ENCODE measurements around the gene PARPBP.
"Not testable (repeated sequence)": the region's sequence is repeated elsewhere in the genome, so short reads cannot be mapped to it uniquely, and the experiment has no call there.

The PARPBP gene, protein sequence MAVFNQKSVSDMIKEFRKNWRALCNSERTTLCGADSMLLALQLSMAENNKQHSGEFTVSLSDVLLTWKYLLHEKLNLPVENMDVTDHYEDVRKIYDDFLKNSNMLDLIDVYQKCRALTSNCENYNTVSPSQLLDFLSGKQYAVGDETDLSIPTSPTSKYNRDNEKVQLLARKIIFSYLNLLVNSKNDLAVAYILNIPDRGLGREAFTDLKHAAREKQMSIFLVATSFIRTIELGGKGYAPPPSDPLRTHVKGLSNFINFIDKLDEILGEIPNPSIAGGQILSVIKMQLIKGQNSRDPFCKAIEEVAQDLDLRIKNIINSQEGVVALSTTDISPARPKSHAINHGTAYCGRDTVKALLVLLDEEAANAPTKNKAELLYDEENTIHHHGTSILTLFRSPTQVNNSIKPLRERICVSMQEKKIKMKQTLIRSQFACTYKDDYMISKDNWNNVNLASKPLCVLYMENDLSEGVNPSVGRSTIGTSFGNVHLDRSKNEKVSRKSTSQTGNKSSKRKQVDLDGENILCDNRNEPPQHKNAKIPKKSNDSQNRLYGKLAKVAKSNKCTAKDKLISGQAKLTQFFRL

DNA sequence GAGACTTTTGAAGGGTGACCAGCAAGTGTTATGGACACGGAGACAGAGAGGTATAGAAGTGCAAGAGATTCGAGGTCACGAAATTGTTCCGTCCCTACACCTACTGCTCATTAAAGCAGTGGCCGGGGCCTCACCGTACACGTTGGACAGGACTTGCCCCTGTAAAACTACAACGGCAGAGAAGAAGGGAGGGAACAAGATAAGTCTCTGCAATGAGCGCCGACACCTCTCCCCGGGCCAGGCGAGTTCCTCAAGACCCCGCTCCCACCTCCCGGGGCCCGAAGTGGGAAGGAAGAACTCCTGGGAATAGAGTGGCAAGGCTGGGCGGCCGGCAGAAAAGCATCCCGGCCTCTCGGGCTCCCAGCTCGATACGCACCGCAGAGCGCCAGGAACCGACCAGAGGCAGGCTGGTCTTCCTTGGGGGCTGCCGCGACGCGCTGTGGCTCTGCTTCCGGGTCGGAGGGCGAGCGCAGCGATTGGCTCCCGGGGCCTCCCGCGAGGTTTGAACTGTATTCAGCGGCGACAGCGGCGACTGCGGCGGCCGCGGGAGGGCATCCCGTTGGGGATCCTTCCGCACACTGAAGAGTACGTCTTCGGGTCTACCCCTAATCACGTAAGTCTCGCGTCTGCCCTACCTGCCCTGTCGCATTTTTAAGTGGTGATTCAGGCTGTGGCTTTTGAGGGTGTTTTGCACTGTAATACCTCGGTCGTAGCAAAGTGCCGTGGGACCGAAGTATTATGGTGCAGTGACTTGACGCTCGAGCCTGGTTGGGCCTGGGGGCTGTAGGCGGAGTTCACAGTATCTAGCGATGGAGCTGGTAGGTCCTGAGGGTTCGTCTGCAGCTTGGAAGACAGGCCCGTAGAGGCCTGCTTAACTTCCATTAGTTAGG, at the start of gene PARPBP, which contains the start of gene NUP37:
Gene PARPBP, plus strand, starts transcription at position 510 of the 890 bp plus-strand sequence. CDS start 3,706 bp downstream, outside the sequence.
Gene NUP37, minus strand, starts transcription at position 441 of the 890 bp plus-strand sequence. CDS start 1,596 bp downstream, outside the sequence.
- peak; percentile 91 for DNase-seq

DNA sequence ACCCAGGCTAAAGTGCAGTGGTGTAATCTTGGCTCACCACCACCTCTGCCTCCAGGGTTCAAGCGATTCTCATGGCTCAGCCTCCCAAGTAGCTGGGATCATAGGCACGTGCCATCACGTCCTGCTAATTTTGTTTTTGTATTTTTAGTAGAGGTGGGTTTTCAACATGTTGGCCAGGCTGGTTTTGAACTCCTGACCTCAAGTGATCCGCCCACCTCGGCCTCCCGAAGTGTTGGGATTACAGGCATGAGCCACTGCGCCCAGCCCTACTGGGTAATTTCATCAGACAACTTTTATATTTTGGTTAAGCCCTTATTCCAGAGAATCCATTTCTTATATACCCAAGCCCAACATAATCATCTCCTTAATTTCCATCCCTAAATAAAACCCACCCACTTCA, 47.9 kb upstream of the PARPBP start:
- DNase-seq, result not testable (repeated sequence)

DNA sequence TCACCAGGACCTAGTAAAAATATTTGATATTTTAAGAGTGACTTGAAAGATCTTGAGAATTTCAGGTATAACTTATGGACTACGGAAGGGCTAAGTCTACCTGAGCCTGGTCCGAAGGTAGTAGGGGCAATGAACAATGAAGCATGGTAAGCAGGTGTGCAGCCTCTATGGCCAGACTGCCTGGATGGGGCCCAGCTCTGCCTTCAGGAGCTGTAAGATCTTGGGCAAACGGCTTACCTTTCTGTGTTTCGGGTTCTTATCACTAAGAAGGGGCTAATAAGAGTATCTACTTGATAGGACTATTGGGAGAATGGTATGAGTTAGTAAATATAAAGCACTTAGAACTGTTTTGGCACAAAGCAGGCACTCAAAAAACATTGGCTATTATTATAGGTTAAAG, 39.1 kb upstream of the PARPBP start:
- no peak for DNase-seq

DNA sequence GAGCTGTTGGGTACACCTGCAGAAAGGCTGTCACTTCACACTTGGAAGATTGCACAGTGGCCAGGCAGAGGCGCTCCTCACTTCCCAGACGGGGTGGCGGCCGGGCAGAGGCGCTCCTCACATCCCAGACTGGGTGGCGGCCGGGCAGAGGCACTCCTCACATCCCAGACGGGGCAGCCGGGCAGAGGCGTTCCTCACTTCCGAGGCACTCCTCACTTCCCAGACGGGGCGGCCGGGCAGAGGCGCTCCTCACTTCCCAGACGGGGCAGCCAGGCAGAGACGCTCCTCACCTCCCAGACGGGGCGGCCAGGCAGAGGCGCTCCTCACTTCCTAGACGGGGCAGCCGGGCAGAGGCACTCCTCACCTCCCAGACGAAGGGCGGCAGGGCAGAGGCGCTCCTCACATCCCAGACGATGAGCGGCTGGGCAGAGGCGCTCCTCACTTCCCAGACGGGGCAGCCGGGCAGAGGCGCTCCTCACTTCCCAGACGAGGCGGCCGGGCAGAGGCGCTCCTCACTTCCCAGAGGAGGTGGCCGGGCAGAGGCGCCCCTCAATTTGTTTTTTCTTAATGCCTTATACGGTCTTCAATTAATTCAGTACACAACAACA, 30.7 kb upstream of the PARPBP start:
- not testable (repeated sequence) for DNase-seq

DNA sequence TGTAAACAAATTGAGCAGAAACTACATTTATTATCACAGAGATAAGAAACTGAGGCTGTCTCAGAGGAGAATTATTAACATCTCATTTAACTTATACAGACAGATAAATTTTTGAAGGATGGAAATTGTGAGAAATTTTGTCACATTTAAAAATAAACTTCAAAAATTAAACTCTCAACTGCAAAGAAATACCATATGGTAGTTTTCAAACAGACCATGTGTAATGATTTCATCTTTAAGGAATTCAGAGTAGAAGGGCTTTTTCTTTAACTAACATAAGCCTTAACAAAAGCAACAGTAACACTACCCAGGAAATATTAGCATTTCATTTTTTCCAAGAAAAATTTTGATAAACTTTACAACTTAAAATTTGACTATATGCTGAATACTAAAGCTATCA, 26.7 kb upstream of the PARPBP start:
- peak; percentile 50 for DNase-seq

DNA sequence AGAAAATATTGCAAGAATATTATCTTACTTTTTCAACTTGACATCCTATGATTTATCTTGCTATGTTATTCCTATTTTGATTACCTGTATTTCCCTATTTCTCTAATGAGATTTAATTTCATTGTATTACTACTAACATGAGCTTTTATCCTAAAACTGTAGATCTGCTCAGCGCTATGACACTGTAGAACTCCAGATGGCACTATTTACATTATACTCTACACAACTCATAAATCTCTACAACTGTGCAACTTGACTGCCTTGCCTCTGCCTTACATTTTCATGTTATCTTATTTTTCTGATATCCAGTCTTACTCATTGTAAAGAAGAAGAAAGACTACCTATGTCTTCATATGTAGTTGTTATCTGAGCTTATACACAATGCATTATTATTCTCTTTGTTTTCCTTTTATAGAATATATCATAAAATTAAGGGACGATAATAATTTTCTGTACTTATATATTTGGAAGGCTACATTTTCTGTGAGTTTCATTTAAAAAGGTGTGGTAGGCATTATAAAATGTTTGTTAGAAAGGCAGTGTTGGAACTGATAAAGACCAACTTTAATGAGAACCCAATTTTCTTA, 24.2 kb upstream of the PARPBP start:
- DNase-seq, result peak; percentile 56

DNA sequence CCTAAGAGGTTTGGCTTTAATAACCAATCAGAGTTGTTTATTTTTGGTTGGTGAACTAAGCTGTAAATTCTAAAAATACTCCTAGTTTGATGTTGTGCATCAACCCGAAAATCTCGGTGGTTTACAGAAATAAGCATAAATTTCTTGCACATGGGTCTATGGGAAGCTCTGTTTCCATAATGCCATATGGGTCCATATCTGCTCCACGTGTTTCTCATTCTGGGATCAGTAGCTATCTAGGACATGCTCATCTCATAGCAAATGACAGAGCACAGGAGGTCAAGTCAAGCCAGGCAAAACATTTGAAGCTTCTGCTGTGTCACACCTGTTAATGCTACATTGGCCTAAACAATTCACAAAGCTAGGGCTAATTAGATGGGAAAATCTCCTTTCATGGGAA, 23.1 kb upstream of the PARPBP start:
- DNase-seq, result no peak

DNA sequence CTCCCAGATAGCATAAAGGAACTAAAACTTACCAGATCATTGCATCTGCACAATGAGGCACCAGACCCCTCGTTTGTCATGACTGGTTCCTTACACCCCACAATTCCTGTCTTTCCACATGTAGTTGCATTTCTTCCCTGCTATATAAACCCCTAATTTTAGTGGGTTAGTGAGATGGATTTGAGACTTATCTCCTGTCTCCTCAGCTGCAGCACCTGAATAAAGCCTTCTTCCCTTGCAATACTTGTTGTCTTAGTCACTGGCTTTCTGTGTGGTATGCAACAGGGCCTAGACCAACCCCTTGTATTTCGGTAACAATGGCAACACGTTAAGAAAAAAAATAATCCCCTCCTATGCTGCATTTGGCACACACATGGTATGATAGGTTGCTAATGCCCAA, 13.1 kb upstream of the PARPBP start:
- DNase-seq, result no peak

DNA sequence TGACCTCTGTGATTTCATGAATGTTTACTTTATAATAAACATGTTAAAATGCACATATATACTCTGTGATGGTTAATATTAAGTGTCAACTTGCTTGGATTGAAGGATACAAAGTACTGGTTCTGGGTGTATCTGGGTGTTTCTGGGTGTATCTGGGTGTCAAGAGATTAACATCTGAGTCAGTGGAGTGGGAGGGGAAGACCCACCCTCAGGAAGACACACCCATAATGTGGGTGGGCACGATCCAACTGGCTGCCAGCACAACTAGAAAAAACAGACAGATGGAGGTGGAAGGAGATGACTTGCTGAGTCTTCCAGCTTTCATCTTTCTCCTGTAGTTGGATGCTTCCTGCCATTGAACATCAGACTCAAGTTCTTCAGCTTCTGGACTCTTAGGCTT, 12.0 kb upstream of the PARPBP start:
- no peak for DNase-seq

DNA sequence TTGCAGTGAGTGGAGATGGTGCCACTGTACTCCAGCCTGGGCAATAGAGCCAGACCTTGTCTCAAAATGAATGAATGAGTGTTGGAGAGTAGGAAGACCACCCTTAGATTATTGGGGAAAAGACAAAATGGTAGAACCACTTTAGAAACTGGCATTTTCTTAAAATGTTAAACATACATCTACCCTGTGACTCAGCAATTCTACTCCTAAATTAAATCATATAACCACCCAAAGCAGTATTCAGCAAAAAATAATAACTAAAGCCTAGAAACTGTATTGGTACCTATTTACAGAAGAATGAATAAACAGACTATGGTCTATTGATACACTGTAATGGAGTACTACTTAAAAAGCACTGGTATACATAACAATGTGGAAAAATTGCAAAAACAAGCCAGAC, 9.2 kb upstream of the PARPBP start:
- no peak for DNase-seq

DNA sequence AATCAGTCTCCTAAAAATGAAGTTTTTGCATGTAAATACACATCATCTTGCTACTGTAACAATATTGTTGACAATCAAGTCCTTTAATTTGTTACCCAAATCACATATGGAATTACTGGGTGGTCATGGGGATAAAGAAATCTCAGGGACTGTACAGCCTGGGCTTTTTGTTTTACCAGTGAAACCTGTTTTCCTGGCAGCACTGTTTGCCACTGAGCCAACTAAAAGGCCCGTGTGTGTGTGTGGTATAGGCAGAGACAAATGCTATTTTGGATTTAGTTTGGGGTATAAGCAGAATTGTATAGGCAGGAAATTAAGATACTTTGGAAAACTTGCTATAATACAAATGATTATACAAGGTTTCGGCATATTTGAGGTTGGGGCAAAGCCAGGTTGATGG, 5.8 kb upstream of the PARPBP start:
- DNase-seq, result no peak

DNA sequence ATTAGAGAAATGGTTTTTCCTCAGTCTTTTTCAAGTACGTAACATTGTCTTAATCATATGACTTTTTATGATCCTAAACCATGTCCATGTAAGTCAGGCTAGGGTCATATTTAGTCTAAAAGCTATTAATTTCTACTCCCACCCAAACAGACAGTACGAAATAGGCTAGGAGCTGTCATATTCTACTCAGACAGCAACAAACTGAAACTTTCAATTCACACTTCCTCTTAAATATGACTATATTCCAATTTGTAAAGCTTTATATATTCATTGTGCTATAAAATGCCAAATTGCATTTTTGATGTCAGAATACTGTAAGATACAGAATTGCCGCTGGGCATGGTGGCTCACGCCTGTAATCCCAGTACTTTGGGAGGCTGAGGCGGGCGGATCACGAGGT, 3.6 kb upstream of the PARPBP start:
- no peak for DNase-seq

DNA sequence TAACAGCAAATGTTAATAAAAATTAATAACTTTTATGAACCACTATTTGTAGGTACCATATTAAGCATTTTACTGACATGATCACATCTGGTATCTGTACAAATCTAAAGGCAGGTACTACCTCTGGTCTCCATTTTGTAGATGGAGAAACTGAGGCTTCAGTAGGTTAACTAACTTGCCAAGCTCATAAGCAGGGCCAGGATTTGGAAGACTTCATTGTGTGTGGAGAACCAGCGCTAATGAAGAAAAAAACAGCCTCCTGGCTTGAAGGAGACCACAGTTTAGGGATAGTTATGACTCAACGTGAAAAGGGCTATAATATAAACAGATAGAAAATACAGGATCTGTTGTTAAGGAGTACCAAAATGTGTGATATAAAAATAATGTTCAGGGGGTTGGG, 1.1 kb upstream of the PARPBP start:
- peak; percentile 10 for DNase-seq

DNA sequence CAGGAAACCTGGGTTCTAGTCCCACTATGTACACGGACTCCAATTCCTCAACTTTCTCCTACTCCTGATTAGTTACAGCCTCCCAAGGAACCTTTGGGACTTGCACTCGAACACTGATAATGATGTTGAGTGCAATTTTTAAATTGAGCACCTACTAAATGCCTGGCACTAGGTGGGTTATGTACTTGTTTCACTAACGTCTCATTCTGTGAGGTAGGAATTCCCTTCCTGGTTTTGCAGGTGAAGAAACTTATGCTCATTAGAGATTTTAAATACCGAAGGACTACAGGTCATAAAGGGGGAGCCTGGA, 536 bp downstream of the PARPBP start:
- DNase-seq, result no peak

DNA sequence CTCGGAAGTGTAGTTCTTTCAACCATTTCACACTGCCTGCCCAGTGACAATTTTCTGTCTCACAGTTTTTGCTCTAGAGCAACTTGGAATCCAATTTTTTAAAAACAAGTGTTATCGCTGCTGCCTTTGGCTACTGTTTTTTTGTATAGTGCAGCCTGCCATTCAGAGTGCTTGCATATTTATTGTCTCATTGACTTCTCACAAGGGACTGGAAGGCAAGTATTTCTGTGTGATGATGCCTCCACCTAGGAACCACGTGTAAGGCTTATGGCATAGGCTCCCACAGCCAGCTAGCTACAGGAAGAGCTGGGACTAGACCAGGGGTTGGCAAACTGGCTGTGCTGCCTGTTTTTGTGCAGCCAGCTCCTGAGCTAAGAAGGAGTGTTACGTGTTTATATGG, 903 bp downstream of the PARPBP start:
- peak; percentile 46 for DNase-seq

DNA sequence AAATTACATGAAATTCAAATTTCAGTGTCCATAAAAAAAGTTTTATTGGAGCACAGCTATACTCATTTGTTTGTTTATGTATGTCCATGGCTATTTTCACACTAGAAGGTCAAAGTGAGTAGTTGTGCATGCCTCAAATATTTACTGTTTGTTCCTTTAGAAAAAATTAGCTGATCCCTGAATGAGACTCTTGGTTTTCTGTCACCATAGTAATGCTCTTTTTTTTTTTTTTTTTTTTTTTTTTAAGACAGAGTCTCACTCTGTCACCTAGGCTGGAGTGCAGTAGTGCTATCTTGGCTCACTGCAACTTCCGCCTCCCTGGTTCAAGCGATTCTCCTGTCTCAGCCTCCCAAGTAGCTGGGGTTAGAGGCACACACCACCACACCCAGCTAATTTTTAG, 1.3 kb downstream of the PARPBP start:
- not testable (repeated sequence) for DNase-seq

DNA sequence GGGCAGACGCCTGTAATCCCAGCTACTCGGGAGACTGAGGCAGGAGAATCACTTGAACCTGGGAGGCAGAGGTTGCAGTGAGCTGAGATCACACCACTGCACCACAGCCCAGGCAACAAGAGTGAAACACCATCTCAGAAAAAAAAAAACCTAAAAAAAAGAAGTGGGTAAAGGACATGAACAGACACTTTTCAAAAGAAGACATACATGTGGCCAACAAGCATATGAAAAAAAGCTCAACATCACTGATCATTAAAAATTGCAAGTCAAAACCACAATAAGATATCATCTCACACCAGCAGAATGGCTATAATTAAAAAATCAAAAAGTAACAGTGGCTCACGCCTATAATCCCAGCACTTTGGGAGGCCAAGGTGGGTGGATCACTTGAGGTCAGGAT, 10.7 kb downstream of the PARPBP start:
- DNase-seq, result not testable (repeated sequence)

DNA sequence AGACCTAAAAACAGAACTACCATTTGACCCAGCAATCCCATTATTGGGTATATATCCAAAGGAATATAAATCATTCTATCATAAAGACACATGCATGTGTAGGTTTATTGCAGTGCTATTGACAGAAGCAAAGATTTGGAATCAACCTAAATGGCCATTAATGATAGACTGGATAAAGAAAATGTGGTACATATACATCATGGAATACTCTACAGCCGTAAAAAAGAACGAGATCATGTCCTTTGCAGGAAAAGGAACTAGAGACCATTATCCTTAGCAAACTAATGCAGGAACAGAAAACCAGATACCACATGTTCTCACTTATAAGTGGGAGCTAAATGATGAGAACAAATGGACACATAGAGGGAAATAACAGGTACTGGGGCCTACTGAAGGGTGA, 11.5 kb downstream of the PARPBP start:
- not testable (repeated sequence) for DNase-seq

DNA sequence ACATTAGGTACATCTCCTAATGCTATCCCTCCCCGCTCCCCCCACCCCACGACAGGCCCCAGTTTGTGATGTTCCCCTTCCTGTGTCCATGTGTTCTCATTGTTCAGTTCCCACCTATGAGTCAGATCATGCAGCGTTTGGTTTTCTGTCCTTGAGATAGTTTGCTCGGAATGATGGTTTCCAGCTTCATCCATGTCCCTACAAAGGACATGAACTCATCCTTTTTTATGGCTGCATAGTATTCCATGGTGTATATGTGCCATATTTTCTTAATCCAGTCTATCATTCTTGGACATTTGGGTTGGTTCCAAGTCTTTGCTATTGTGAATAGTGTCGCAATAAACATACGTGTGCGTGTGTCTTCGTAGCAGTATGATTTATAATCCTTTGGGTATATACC, 17.6 kb downstream of the PARPBP start:
- not testable (repeated sequence) for DNase-seq

DNA sequence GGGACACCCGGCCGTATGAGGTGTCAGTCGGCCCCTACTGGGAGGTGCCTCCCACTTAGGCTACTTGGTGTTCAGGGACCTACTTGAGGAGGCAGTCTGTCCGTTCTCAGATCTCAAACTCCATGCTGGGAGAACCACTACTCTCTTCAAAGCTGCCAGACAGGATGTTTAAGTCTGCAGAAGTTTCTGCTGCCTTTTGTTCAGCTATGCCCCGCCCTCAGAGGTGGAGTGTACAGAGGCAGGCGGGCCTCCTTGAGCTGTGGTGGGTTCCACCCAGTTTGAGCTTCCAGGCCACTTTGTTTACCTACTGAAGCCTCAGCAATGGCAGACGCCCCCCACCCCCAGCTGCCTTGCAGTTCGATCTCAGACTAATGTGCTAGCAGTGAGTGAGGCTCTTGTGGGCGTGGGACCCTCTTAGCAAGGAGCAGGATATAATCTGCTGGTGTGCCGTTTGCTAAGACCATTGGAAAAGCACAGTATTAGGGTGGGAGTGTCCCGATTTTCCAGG, 22.9 kb downstream of the PARPBP start:
- DNase-seq, result not testable (repeated sequence)

DNA sequence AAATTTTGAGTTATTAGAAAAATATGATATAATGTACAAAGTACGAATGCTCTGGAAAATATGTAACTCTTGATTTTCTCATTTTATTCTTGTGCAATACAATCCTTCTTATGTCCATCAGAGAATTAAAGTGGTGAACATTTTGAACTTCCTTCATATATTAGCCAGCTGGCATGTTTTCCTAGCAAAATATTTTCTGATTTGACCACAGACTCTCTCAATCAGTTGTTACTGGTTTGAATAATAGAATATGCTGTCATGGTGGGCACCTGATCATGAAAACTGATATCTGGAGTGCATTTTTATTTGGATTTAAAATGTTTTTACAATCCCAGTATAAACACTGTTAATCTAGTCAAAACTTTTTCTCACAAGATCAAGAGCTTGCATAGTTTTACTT, 24.2 kb downstream of the PARPBP start:
- DNase-seq, result no peak

DNA sequence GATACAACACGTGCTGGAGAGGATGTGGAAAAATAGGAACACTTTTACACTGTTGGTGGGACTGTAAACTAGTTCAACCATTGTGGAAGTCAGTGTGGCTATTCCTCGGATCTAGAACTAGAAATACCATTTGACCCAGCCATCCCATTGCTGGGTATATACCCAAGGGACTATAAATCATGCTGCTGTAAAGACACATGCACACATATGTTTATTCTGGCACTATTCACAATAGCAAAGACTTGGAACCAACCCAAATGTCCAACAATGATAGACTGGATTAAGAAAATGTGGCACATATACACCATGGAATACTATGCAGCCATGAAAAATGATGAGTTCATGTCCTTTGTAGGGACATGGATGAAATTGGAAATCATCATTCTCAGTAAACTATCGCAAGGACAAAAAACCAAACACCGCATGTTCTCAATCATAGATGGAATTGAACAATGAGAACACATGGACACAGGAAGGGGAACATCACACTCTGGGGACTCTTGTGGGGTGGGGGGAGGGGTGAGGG, 27.1 kb downstream of the PARPBP start:
- DNase-seq, result not testable (repeated sequence)
